GM18873 (cell line): ENCODE measurements around the gene CFAP20DC.
"Not testable (repeated sequence)": the region's sequence is repeated elsewhere in the genome, so short reads cannot be mapped to it uniquely, and the experiment has no call there.

ENCODE experiments used
- ATAC-seq: cut with Tn5 transposase; IDR thresholded peaks from one replicate; pipeline ENCODE4 v1.9.1; 2021; ENCODE audit warnings: mild to moderate bottlenecking, moderate library complexity, moderate number of reproducible peaks; ENCODE audit not compliant: unreplicated experiment, low FRiP score

The CFAP20DC gene

DNA sequence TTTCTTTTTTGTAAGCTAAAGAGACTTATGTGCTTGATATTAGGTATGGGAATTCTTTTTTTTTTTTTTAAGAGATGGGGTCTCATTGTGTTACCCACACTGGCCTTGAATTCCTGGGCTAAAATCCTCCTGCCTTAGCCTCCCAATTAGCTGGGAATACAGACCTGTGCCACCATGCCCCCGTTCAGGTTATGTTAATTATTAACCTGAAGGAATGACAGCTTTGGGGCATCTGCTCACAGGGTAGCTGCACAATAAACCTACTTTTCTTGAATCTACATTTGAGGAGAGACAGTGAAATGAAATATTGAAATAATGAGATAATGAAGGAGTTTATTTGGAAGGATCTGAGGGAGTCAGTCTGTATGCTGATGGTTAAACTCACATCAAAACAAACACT lies 225.0 kb downstream of the CFAP20DC start:
- no peak for ATAC-seq

- no peak for ATAC-seq
Measured at GRCh38 chr3:58824285-58824684, 225.5 kb downstream of the CFAP20DC start.

- ATAC-seq: not testable (repeated sequence)
Measured at GRCh38 chr3:58806551-58807244, 243.1 kb downstream of the CFAP20DC start.

GRCh38 chr3:58804914-58805313 lies 244.9 kb downstream of the CFAP20DC start:
- no peak for ATAC-seq

- no peak for ATAC-seq
Measured at GRCh38 chr3:58801541-58801940, 248.3 kb downstream of the CFAP20DC start.

DNA sequence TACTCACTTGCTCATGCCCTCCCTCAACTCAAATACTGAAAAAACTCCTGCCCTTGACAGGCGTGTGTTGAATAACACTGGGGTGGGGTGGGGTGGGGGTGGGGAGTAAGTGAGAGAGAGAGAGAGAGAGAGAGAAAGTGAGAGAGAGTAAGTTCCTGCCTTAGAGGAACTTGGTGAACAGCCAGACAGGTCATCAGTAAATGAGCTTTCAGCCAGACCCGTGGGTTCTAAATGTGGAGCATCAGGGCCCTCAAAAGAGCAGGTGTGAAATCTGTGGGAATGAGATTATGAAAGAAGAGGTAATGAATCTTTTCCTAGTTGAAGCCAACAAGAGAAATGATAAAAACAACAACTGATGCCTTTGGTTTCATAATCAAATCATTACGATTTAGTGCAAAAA lies 248.9 kb downstream of the CFAP20DC start:
- no peak for ATAC-seq

- ATAC-seq: no peak
Measured at GRCh38 chr3:58800032-58800431, 249.8 kb downstream of the CFAP20DC start.

- no peak for ATAC-seq
Measured at GRCh38 chr3:58799271-58799670, 250.6 kb downstream of the CFAP20DC start.

GRCh38 chr3:58798312-58798711 lies 251.5 kb downstream of the CFAP20DC start:
- no peak for ATAC-seq

GRCh38 chr3:58794750-58795149 lies 255.1 kb downstream of the CFAP20DC start:
- ATAC-seq: no peak

DNA sequence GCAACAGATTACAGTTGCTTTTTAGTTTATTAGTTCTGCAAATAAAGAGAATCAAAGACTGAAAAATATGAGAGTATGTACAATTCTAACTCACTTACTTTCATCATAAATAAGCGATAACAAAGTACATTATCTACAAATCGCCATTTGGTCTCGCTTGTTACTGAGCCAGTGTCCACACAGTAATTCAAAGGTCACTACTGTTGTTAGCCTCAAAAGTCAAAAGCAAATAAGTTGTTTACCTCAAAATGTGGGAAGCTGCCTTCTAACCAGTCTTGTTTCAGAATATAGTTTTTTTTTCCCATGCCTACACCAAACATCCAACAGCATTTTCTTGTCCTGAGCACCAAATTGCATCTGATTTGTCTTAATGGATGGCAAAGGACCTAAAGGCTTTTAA lies 255.9 kb downstream of the CFAP20DC start:
- no peak for ATAC-seq

- ATAC-seq: no peak
Measured at GRCh38 chr3:58792921-58793451, 256.8 kb downstream of the CFAP20DC start.

- no peak for ATAC-seq
Measured at GRCh38 chr3:58789385-58789784, 260.4 kb downstream of the CFAP20DC start.

GRCh38 chr3:58784888-58785287 lies 264.9 kb downstream of the CFAP20DC start:
- no peak for ATAC-seq

- no peak for ATAC-seq
Measured at GRCh38 chr3:58784425-58784824, 265.4 kb downstream of the CFAP20DC start.

GRCh38 chr3:58783845-58784244 lies 266.0 kb downstream of the CFAP20DC start:
- ATAC-seq: no peak

- ATAC-seq: no peak
Measured at GRCh38 chr3:58779934-58780333, 269.9 kb downstream of the CFAP20DC start.

DNA sequence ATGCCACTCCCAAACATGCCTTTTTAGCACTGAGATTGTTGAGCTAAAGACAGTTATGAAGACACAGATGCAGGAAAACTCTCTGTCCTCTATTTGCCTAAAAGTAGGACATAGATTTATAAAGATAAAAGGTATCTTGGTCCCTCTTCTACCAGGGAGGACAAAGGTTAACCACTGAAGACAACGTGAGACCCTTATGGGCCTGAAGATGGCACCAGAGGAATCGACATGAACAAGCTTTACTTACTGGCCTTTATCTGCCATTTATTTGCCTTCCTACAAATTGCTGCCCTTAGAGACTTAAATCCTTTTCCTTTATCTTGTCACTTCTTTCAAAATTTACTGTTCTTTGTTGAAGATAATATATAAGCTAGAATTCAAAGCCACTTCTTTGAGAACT lies 273.6 kb downstream of the CFAP20DC start:
- ATAC-seq: no peak

DNA sequence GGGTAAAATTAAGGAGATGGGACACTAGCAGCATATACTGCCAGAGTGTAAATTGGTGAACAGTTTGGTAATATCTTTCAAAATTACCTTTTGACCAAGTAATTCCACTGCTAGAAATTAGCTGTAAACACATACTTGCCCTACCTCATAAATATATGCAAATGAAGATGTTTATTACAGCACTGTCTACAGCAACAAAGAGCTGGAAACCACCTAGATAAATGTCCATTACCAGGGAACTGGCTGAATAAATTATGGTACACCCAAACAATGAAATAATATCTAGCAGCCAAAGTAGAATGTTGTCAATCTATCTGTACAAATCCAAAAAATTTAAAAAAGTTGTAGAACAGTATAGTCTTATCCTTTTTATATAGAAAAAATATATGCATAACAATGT lies 277.4 kb downstream of the CFAP20DC start:
- ATAC-seq: no peak

DNA sequence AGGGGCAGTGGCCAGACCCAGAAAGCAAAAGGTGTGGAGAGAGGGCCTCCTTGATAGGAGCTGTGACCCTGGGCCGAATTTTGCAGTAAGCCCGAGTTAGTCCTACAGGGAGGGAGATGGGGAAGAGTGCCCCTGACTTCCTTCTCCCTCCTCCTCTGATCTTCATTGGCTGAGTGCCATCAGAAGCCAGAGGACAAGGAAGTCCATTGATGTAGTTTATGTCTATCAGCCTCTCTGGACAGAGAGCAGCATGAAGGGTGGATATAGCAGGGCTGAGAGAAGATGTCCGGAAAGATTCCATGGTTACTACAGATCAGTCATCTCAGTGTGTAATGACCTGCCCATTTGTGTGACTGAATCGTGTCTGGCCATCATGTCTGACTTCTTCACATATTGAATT lies 280.8 kb downstream of the CFAP20DC start:
- ATAC-seq: no peak

DNA sequence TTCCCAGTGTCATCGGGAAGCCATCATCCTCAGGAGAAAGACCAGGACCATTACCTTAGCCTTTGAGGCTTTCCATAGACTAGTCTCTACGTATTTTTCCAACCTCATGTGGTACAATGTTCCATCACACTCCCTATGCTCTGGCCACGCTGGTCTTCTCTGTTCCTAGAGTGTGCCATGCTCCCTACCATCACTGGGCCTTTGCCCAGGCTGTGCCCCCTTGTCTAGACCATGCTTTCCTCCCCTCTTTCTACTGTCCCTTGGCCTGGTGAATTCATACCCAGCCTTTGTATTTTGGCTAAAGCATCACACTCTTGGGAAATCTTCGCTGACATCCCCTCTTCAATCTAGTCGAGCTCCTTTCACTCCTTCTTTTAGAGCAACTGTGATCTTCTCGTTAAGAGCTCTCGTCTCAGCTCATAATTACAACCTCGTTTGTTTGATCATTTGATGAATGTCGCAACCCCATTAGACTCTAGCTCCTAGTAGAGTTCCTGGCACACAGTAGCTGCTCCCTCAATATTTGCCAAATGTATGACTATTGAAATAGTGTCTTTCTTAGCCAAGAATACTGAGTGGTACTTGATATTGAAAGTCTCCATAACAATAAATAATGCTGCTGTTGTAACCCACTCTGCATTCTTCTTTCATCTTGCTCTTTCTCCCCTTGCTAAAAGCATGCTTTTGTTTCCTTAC lies 283.1 kb downstream of the CFAP20DC start:
- ATAC-seq: no peak

DNA sequence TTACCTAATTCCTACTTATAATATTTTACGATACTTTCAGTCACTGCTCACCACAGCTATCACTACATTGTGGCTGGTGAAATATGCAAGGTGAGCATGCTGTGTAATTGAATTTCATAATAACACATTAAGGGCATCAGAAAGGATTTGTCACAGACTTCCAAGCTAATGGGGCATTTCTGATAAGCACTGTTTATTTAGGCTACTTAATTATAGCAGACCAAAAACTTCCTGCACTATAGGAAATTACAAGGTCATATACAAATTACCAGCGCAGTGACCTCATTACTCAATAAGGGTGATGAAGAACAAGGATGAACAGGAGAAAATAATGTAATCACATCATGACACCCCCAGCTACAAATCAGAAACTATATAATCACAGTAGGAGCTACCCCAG lies 294.7 kb downstream of the CFAP20DC start:
- no peak for ATAC-seq
